ENCODE results near the gene USP20. TPM values are rescaled to one million over a fixed set of nuclear protein-coding genes. Genes with fewer than 3 reads are reported as not detected.

USP20 gene
- total and polyA plus RNA-seq, 7 donors, result 7.9 to 52.1 (median 19.4) TPM

DNA sequence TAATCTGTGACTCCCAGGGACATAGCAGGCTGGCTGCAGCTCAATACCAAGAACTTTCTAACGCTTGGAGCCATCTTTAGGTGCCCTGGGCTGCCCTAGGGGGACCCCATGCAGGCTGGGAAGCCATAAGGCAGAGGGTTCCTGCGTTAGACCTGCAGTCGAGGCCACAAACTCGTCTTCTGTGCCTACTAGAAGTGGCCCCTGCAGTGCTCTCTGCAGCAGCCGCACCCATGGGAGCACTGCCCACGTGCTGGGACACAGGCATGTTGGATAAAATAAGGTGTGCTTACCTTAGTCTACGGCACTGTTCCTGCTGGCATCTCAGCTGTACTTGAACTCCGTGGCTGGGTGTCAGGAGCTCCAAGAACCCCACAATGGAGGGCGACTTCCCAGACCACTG lies 22.9 kb upstream of the USP20 start:
- no peaks in the 10 kb centered on the region for H3K9me3 ChIP-seq
- peaks cover 13 to 82% (median 24%) of the 10 kb centered on the region in 4 donors for H3K36me3 ChIP-seq
- H3K27ac ChIP-seq, result no peak overlapping the region
- no peak overlapping the region for H3K4me3 ChIP-seq
- WGBS, 2 donors, result 29 to 75% methylated on average over 9 of the region's 9 CpGs
- TF ChIP-seq, protein P1, sequence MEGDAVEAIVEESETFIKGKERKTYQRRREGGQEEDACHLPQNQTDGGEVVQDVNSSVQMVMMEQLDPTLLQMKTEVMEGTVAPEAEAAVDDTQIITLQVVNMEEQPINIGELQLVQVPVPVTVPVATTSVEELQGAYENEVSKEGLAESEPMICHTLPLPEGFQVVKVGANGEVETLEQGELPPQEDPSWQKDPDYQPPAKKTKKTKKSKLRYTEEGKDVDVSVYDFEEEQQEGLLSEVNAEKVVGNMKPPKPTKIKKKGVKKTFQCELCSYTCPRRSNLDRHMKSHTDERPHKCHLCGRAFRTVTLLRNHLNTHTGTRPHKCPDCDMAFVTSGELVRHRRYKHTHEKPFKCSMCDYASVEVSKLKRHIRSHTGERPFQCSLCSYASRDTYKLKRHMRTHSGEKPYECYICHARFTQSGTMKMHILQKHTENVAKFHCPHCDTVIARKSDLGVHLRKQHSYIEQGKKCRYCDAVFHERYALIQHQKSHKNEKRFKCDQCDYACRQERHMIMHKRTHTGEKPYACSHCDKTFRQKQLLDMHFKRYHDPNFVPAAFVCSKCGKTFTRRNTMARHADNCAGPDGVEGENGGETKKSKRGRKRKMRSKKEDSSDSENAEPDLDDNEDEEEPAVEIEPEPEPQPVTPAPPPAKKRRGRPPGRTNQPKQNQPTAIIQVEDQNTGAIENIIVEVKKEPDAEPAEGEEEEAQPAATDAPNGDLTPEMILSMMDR (IDR thresholded peaks at IDR 0.05), result no peak
- TF ChIP-seq POLR2A (IDR thresholded peaks at IDR 0.05) (no peak), EP300 (IDR thresholded peaks at IDR 0.05) (no peak), POLR2AphosphoS5 (IDR thresholded peaks at IDR 0.05) (no peak)
- no peak for DNase-seq
- intact Hi-C loops (cut with DNase I), result no loop called here
- no peaks in the 10 kb centered on the region for H3K27me3 ChIP-seq
- no peaks in the 10 kb centered on the region for H3K4me1 ChIP-seq

DNA sequence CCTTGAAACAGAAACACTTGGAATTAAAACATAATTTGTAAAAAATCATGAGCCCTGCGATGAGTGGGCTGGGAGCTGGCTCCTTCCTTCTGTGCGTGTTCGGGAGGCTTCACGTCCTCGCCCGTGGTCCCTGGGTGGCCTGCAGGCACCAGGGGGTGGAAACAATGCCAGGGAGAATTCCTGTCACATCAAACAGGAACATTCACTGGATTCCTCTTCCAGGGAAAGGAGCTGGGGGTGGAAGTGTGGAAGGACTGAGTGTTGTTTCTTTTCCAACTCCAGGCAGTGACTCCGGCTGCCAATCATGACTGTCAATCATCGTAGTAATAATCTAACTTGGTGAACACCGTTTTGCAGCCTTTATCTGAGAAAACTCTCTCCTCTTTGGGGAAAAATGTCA lies 21.6 kb upstream of the USP20 start:
- H3K27me3 ChIP-seq, result no peaks in the 10 kb centered on the region
- DNase-seq, result no peak
- TF ChIP-seq POLR2AphosphoS5 (IDR thresholded peaks at IDR 0.05) (no peak), EP300 (IDR thresholded peaks at IDR 0.05) (no peak)
- TF ChIP-seq, protein P1 (IDR thresholded peaks at IDR 0.05), result no peak
- H3K27ac ChIP-seq, result no peak overlapping the region
- 88 to 91% methylated on average over 9 of the region's 9 CpGs for WGBS, 2 donors
- no peak overlapping the region for H3K4me3 ChIP-seq
- H3K4me1 ChIP-seq, result no peaks in the 10 kb centered on the region
- H3K9me3 ChIP-seq, result no peaks in the 10 kb centered on the region
- intact Hi-C loops (cut with DNase I), result no loop called here
- H3K36me3 ChIP-seq, result peaks cover 22 to 87% (median 28%) of the 10 kb centered on the region in 4 donors

DNA sequence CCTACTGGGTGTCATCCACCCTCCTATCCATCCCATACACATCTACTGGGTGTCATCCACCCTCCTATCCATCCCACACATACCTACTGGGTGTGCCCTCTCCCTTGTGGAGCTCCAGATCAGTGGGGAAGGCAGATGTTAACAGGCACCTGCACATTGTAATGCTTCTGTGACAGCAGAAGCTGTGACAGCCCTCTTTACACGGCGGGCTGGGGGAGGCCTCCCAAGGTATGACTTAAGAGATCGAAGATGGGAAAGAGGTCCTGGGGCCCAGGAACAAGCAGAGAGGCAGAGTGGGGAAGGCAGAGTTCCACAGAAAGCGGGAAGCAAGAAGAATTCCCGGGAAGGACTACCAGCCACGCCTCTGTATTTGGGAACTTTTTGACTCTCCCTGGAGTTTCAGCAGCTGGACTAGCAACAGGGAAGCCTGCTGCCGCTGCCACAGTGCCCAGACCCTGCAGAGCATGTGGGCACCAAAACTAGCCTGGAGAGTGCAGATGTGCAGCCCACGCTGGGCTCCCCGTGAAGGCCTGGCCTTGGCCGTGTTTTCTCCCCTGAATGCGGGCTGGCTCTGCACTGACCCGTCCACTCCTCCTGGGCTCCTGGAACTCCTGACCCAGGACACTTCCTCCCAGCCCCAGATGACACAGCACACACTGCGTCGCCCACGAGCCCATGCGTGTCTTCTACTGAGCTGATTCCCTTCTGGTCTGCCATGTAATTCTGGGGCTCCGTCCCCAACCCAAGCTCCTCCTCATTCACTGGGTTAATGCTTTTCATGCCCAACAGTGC lies 20.6 kb upstream of the USP20 start:
- Histone ChIP-seq H3K4me1 (no peaks in the 10 kb centered on the region), H3K4me3 (no peak overlapping the region), H3K27me3 (no peaks in the 10 kb centered on the region), H3K36me3 (peaks cover 14 to 87% (median 22%) of the 10 kb centered on the region in 4 donors), H3K9me3 (no peaks in the 10 kb centered on the region), H3K27ac (no peak overlapping the region)
- DNase-seq, result no peak
- WGBS, 2 donors, result 92 to 93% methylated on average over 17 of the region's 17 CpGs
- TF ChIP-seq POLR2AphosphoS5 (IDR thresholded peaks at IDR 0.05) (no peak), EP300 (IDR thresholded peaks at IDR 0.05) (no peak), POLR2A (IDR thresholded peaks at IDR 0.05) (no peak)
- TF ChIP-seq, protein P1 (IDR thresholded peaks at IDR 0.05), result no peak
- intact Hi-C loops (cut with DNase I), result no loop called here

DNA sequence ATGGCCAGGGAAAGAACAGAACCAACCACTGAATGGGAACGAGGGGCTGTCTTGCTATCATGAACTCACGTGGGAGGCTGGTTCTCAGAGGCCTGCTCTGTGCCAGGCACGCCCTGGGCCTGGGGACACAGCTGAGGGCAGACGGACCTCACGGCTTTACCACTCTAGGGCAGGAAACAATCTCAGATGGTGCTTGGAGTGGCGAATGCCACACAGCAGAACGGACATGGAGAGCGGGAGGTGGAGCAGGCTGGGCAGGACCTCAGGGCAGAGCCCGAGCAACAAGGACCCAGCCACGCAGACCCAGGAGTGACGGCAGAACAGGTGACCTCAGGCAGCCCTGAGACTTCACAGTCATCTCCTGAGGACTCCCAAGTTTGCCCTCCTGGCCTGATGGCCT lies 20.0 kb upstream of the USP20 start:
- intact Hi-C loops (cut with DNase I), result no loop called here
- Histone ChIP-seq H3K4me3 (no peak overlapping the region), H3K4me1 (no peaks in the 10 kb centered on the region), H3K36me3 (peaks cover 12 to 85% (median 20%) of the 10 kb centered on the region in 4 donors), H3K9me3 (no peaks in the 10 kb centered on the region), H3K27ac (no peak overlapping the region), H3K27me3 (no peaks in the 10 kb centered on the region)
- DNase-seq, result no peak
- TF ChIP-seq POLR2AphosphoS5 (IDR thresholded peaks at IDR 0.05) (no peak), EP300 (IDR thresholded peaks at IDR 0.05) (no peak), POLR2A (IDR thresholded peaks at IDR 0.05) (no peak)
- TF ChIP-seq, protein P1 (IDR thresholded peaks at IDR 0.05), result no peak
- 90 to 93% methylated on average over 11 of the region's 11 CpGs for WGBS, 2 donors
